H9 (cell line): ENCODE data around the gene CCDC141. TPM values are rescaled to one million over a fixed set of nuclear protein-coding genes. Genes with fewer than 3 reads are reported as not detected.

ENCODE experiments used
- DNase-seq: peaks from one replicate; pipeline ENCODE4 v3.0.0-alpha.2; 2017
- H2AFZ ChIP-seq: one replicate; pipeline ENCODE4 v1.6.1; 2013; ENCODE audit warnings: mild to moderate bottlenecking, low read length, control low read depth, moderate library complexity
- H2AK5ac ChIP-seq: 2 replicates; pipeline ENCODE4 v1.6.1; 2013; ENCODE audit warnings: low read length, control low read depth, mixed read lengths; ENCODE audit not compliant: insufficient read length
- H2BK120ac ChIP-seq: one replicate; pipeline ENCODE4 v1.6.1; 2013; ENCODE audit warnings: low read depth, mild to moderate bottlenecking, low read length, control low read depth, inconsistent platforms; ENCODE audit not compliant: poor library complexity, severe bottlenecking
- H2BK12ac ChIP-seq: 2 replicates; pipeline ENCODE4 v1.6.1; 2013; ENCODE audit warnings: low read length, control low read depth, mixed read lengths, low read depth; ENCODE audit not compliant: insufficient read length
- H2BK15ac ChIP-seq: 2 replicates; pipeline ENCODE4 v1.6.1; 2013; ENCODE audit warnings: low read depth, low read length, control low read depth
- H2BK20ac ChIP-seq: one replicate; pipeline ENCODE4 v1.6.1; 2013; ENCODE audit warnings: low read depth, mild to moderate bottlenecking, low read length, control low read depth, inconsistent platforms; ENCODE audit not compliant: poor library complexity, severe bottlenecking
- H2BK5ac ChIP-seq: 2 replicates; pipeline ENCODE4 v1.6.1; 2013; ENCODE audit warnings: low read length, control low read depth, mixed read lengths; ENCODE audit not compliant: insufficient read length
- H3K14ac ChIP-seq: 2 replicates; pipeline ENCODE4 v1.6.1; 2013; ENCODE audit warnings: low read length, control low read depth; ENCODE audit not compliant: insufficient read depth
- H3K18ac ChIP-seq: 2 replicates; pipeline ENCODE4 v1.6.1; 2013; ENCODE audit warnings: low read depth, mild to moderate bottlenecking, mixed read lengths, low read length, control low read depth; ENCODE audit not compliant: insufficient read length
- H3K23ac ChIP-seq: 2 replicates; pipeline ENCODE4 v1.6.1; 2013; ENCODE audit warnings: low read length, control low read depth, mixed read lengths, low read depth; ENCODE audit not compliant: insufficient read length
- H3K23me2 ChIP-seq: 2 replicates; pipeline ENCODE4 v1.6.1; 2013; ENCODE audit warnings: low read depth, mild to moderate bottlenecking, mixed read lengths, low read length, control low read depth; ENCODE audit not compliant: insufficient read length, poor library complexity, severe bottlenecking
- H3K27ac ChIP-seq: 2 replicates; pipeline ENCODE4 v1.5.1; 2013; ENCODE audit warnings: low read length, control low read depth, mixed read lengths, low read depth; ENCODE audit not compliant: insufficient read length
- H3K27me3 ChIP-seq: 2 replicates; pipeline ENCODE4 v1.6.1; 2013; ENCODE audit warnings: low read length, control low read depth, inconsistent platforms; ENCODE audit not compliant: insufficient read depth
- H3K4ac ChIP-seq: 2 replicates; pipeline ENCODE4 v1.6.1; 2013; ENCODE audit warnings: low read depth, mild to moderate bottlenecking, control low read depth, inconsistent platforms, low read length, moderate library complexity
- H3K4me1 ChIP-seq: 2 replicates; pipeline ENCODE4 v1.6.1; 2013; ENCODE audit warnings: low read length, control low read depth, inconsistent platforms; ENCODE audit not compliant: insufficient read depth
- H3K4me2 ChIP-seq: 2 replicates; pipeline ENCODE4 v1.6.1; 2013; ENCODE audit warnings: low read length, control low read depth, mixed read lengths; ENCODE audit not compliant: insufficient read length, insufficient read depth
- H3K56ac ChIP-seq: 2 replicates; pipeline ENCODE4 v1.6.1; 2013; ENCODE audit warnings: low read depth, mild to moderate bottlenecking, mixed read lengths, low read length, control low read depth; ENCODE audit not compliant: insufficient read length
- H3K79me1 ChIP-seq: 2 replicates; pipeline ENCODE4 v1.6.1; 2013; ENCODE audit warnings: low read depth, mild to moderate bottlenecking, moderate library complexity, low read length, control low read depth, inconsistent platforms; ENCODE audit not compliant: insufficient read depth, poor library complexity, severe bottlenecking
- H3K79me2 ChIP-seq: 2 replicates; pipeline ENCODE4 v1.6.1; 2013; ENCODE audit warnings: low read length, control low read depth, inconsistent platforms; ENCODE audit not compliant: insufficient read depth
- H3K9ac ChIP-seq: 2 replicates; pipeline ENCODE4 v1.6.1; 2013; ENCODE audit warnings: low read length, control low read depth, mixed read lengths; ENCODE audit not compliant: insufficient read length; ENCODE audit errors: extremely low read depth
- H3K9me3 ChIP-seq: one replicate; pipeline ENCODE4 v1.6.1; 2013; ENCODE audit warnings: low read depth, low read length, inconsistent platforms; ENCODE audit not compliant: control insufficient read depth
- H3T11ph ChIP-seq: one replicate; pipeline ENCODE4 v1.6.1; 2013; ENCODE audit warnings: mild to moderate bottlenecking, low read length, control low read depth, inconsistent platforms
- H4K20me1 ChIP-seq: one replicate; pipeline ENCODE4 v1.6.1; 2013; ENCODE audit not compliant: control insufficient read depth, insufficient read length, insufficient read depth
- H4K5ac ChIP-seq: 2 replicates; pipeline ENCODE4 v1.6.1; 2013; ENCODE audit warnings: low read depth, mild to moderate bottlenecking, mixed read lengths, low read length, control low read depth; ENCODE audit not compliant: insufficient read length
- H4K8ac ChIP-seq: replicated peaks from 2 replicates; pipeline ENCODE4 v1.6.1; 2013; ENCODE audit warnings: low read length, control low read depth, mixed read lengths, low read depth; ENCODE audit not compliant: insufficient read length
- H4K91ac ChIP-seq: 2 replicates; pipeline ENCODE4 v1.6.1; 2013; ENCODE audit warnings: low read depth, mild to moderate bottlenecking, moderate library complexity, mixed read lengths, low read length, control low read depth; ENCODE audit not compliant: insufficient read length
- H3K27ac Mint-ChIP-seq, 3 experiments: 2 replicates in 2 of 3; 3 replicates in 1 of 3; pipeline ENCODE4 v1.8.0; 2020 to 2021; ENCODE audit warnings: mixed read lengths in 3 of 3, mild to moderate bottlenecking in 1 of 3, moderate library complexity in 1 of 3
- H3K27me3 Mint-ChIP-seq: 2 replicates; pipeline ENCODE4 v1.8.0; 2021; ENCODE audit warnings: low read depth, mild to moderate bottlenecking, moderate library complexity, mixed read lengths
- H3K36me3 Mint-ChIP-seq, 3 experiments: 2 replicates in 2 of 3; 3 replicates in 1 of 3; pipeline ENCODE4 v1.8.0; 2020 to 2021; ENCODE audit warnings: low read depth in 3 of 3, mixed read lengths in 3 of 3; ENCODE audit not compliant: insufficient read depth in 1 of 3
- H3K4me1 Mint-ChIP-seq, 2 experiments: 2 replicates each; pipeline ENCODE4 v1.8.0; 2020; ENCODE audit warnings: mixed read lengths in 2 of 2
- H3K4me3 Mint-ChIP-seq, 2 experiments: 2 replicates in 1 of 2; 3 replicates in 1 of 2; pipeline ENCODE4 v1.8.0; 2020 to 2021; ENCODE audit warnings: mild to moderate bottlenecking in 2 of 2, mixed read lengths in 2 of 2, moderate library complexity in 1 of 2
- H3K9me3 Mint-ChIP-seq, 2 experiments: 2 replicates in 1 of 2; 3 replicates in 1 of 2; pipeline ENCODE4 v1.8.0; 2020; ENCODE audit warnings: mild to moderate bottlenecking in 2 of 2, mixed read lengths in 2 of 2, moderate library complexity in 1 of 2
- CTCF ChIP-seq: fragments of 200-600 bp; sonication (generic); conservative IDR thresholded peaks from 3 replicates; pipeline ENCODE4 v1.8.0; 2021; ENCODE audit warnings: antibody characterized with exemption, mild to moderate bottlenecking
- WGBS: extraction: QIAGEN DNeasy Blood & Tissue Kit; methylation state at CpG from one replicate; pipeline ENCODE4 v1.1.7; 2013; ENCODE audit warnings: missing lambda C conversion rate, low lambda C conversion rate, mixed read lengths; ENCODE audit not compliant: insufficient read length; ENCODE audit errors: extremely low coverage; 5-methylcytosine and 5-hydroxymethylcytosine counted together
- total RNA-seq: library from RNA; stranded (reverse); gene quantifications from 2 replicates; pipeline ENCODE4 v1.2.1, GENCODE V29; 2021

Gene CCDC141
- total RNA-seq, 1 experiment from 2014 or later: 1.0 TPM

GRCh38 chr2:179070895-179071294 lies 21.0 kb upstream of the CCDC141 start:
- Mint-ChIP-seq H3K4me1 (no peaks in the 10 kb centered on the region), H3K36me3 (peaks cover 5 to 17% (median 8%) of the 10 kb centered on the region in 3 experiments), H3K27ac (no peak overlapping the region), H3K4me3 (no peak overlapping the region), H3K9me3 (peaks cover 12 to 20% of the 10 kb centered on the region in 2 experiments), H3K27me3 (no peaks in the 10 kb centered on the region)
- Histone ChIP-seq H3K27me3 (no peaks in the 10 kb centered on the region), H3K27ac (no peak overlapping the region), H3K23me2 (no peaks in the 10 kb centered on the region), H3K79me2 (no peaks in the 10 kb centered on the region), H4K8ac (no peak overlapping the region), H3K23ac (no peak overlapping the region), H2BK20ac (no peak overlapping the region), H3K56ac (no peak overlapping the region), H2BK120ac (no peak overlapping the region), H2BK12ac (no peak overlapping the region), H3K18ac (no peak overlapping the region), H3K9me3 (peaks cover 4% of the 10 kb centered on the region), H3K79me1 (no peaks in the 10 kb centered on the region), H3K9ac (no peak overlapping the region), H4K20me1 (no peaks in the 10 kb centered on the region), H4K5ac (no peak overlapping the region), H2BK15ac (no peak overlapping the region), H3T11ph (no peak overlapping the region), H3K4me2 (no peak overlapping the region), H3K4me1 (no peaks in the 10 kb centered on the region), H2AK5ac (no peak overlapping the region), H2AFZ (no peak overlapping the region), H2BK5ac (no peak overlapping the region), H3K4ac (no peak overlapping the region), H3K14ac (no peak overlapping the region), H4K91ac (no peak overlapping the region)
- TF ChIP-seq CTCF: no peak
- no peak for DNase-seq
- WGBS: no CpG with 5 or more reads among the region's 2 CpGs
